ENCODE results near the gene ITPKC. TPM values are rescaled to one million over a fixed set of nuclear protein-coding genes. Genes with fewer than 3 reads are reported as not detected.
A peak's percentile ranks its signal among the peaks of the same experiment; 100 is the strongest.

The ITPKC gene
- polyA plus RNA-seq, 1 of the 3 experiments (the other 2 are of a cell fraction), result 6.3 TPM

DNA sequence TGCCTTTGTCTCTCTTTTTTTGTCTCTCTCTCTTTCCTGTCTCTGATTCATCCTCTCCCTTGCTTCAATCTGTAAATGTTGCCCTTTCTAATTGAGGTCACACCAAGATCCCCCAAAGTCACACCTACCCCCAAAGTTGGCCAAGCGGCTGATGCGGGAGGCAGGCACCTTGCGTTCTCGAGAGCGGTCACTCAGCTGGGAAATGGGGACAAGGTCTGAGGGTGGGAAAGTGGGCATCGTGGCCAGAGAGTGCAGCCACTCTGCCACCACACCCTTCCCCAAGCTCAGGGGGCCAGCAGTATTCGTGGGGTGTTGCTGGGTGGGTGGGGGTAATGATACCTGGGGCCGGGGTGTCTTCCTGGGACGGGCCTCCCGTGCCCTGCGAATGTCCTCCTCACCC is 3.0 kb upstream of the ITPKC start (continued):
- TF ChIP-seq RCOR1 (IDR thresholded peaks at IDR 0.05; ENCODE audit: low read length) (no peak), FOXM1 (IDR thresholded peaks at IDR 0.05; ENCODE audit: low read depth) (no peak), FOXJ3 (CRISPR knock-in tag; IDR thresholded peaks at IDR 0.05) (no peak)
- TF ChIP-seq, protein P1, sequence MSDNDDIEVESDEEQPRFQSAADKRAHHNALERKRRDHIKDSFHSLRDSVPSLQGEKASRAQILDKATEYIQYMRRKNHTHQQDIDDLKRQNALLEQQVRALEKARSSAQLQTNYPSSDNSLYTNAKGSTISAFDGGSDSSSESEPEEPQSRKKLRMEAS (IDR thresholded peaks at IDR 0.05; ENCODE audit: low read depth), result no peak

- Histone ChIP-seq H3K27ac (ENCODE audit: low read depth in 2 of 2, low read length in 1 of 2) (peak overlapping the region; percentile 96 to 100), H2AFZ (ENCODE audit: low read depth) (peak overlapping the region; percentile 63; the same call in 1 of the 2 replicates), H3F3A (replicated peaks; ENCODE audit: insufficient read depth) (peaks cover 17% of the 10 kb centered on the region), H3K4me1 (ENCODE audit: control insufficient read depth in 1 of 2, insufficient read depth in 2 of 2, low read depth in 1 of 2, low read length in 1 of 2) (peaks cover 8 to 32% of the 10 kb centered on the region in 2 experiments; a peak in 1 of 4 replicates), H3K4me3 (ENCODE audit: low read depth in 2 of 2, low read length in 1 of 2) (peak overlapping the region; percentile 70 to 80), H3K79me2 (ENCODE audit: insufficient read depth) (peaks cover 40% of the 10 kb centered on the region), H4K20me1 (ENCODE audit: insufficient read depth) (no peaks in the 10 kb centered on the region; the same call in 1 of the 2 replicates), H3K9me2 (no peaks in the 10 kb centered on the region), H3K9me3 (no peaks in the 10 kb centered on the region), H3K27me3 (ENCODE audit: insufficient read depth) (no peaks in the 10 kb centered on the region), H3K36me3 (replicated peaks in 1 of 2; ENCODE audit: control insufficient read depth in 1 of 2, insufficient read depth in 2 of 2, low read length in 1 of 2) (peaks cover 2 to 16% of the 10 kb centered on the region in 2 experiments), H3K4me2 (peak overlapping the region; percentile 89), H3K9ac (peak overlapping the region; percentile 98)
- ChIA-PET CTCF (no interaction called here), POLR2A (no interaction called here)
- 2% methylated on average over 30 of the region's 31 CpGs for WGBS (ENCODE audit: low lambda C conversion rate)
- TF ChIP-seq GABPA (IDR thresholded peaks at IDR 0.05; ENCODE audit: low read depth) (peak; percentile 58), ELF1 (IDR thresholded peaks at IDR 0.05) (peak; percentile 90), TEAD4 (IDR thresholded peaks at IDR 0.05; ENCODE audit: borderline replicate concordance, insufficient read depth) (no peak), NRF1 (IDR thresholded peaks at IDR 0.05; ENCODE audit: low read depth, low read length) (0 out of 2 replicates have a peak, but pooled peaks have one; percentile 28), RAD21 (IDR thresholded peaks at IDR 0.05; ENCODE audit: low read length) (no peak), USF1 (IDR thresholded peaks at IDR 0.05; ENCODE audit: borderline replicate concordance, low read depth) (no peak), PBX3 (IDR thresholded peaks at IDR 0.05) (peak; percentile 99), TCF12 (IDR thresholded peaks at IDR 0.05) (no peak), SMC3 (IDR thresholded peaks at IDR 0.05; ENCODE audit: low read depth, low read length) (no peak), FOXJ3 (CRISPR knock-in tag; IDR thresholded peaks at IDR 0.05) (no peak), FOXM1 (IDR thresholded peaks at IDR 0.05; ENCODE audit: low read depth) (no peak), EP300 (IDR thresholded peaks at IDR 0.05; ENCODE audit: borderline replicate concordance in 1 of 2, low read depth in 1 of 2, low read length in 1 of 2) (0 out of 4 replicates have a peak, but pooled peaks of 1 of the 2 experiments have one; percentile 14)
- TF ChIP-seq, protein P2, sequence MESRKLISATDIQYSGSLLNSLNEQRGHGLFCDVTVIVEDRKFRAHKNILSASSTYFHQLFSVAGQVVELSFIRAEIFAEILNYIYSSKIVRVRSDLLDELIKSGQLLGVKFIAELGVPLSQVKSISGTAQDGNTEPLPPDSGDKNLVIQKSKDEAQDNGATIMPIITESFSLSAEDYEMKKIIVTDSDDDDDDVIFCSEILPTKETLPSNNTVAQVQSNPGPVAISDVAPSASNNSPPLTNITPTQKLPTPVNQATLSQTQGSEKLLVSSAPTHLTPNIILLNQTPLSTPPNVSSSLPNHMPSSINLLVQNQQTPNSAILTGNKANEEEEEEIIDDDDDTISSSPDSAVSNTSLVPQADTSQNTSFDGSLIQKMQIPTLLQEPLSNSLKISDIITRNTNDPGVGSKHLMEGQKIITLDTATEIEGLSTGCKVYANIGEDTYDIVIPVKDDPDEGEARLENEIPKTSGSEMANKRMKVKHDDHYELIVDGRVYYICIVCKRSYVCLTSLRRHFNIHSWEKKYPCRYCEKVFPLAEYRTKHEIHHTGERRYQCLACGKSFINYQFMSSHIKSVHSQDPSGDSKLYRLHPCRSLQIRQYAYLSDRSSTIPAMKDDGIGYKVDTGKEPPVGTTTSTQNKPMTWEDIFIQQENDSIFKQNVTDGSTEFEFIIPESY (IDR thresholded peaks at IDR 0.05; ENCODE audit: borderline replicate concordance, low read depth), result no peak
- TF ChIP-seq, protein P1 (IDR thresholded peaks at IDR 0.05; ENCODE audit: low read depth), result no peak
- DNase-seq, result peak; percentile 95
Observed at GRCh38 chr19:40714441-40715299, 2.2 kb upstream of the ITPKC start.

Measured in SK-N-SH (cell line).